ENCODE results near the gene BASP1.

Gene BASP1

GRCh38 chr5:17213938-17214337, 3.5 kb upstream of the BASP1 start:
- Histone ChIP-seq H3K79me2 (ENCODE audit: low read length) (peaks cover 8% of the 10 kb centered on the region), H3K27ac (ENCODE audit: low read length) (no peak overlapping the region)

GRCh38 chr5:17214893-17215292, 2.5 kb upstream of the BASP1 start:
- H3K36me3 ChIP-seq (replicated peaks; ENCODE audit: insufficient read depth, low read length): no peaks in the 10 kb centered on the region
- no peak overlapping the region for H2AFZ ChIP-seq (ENCODE audit: low read length)
- no peaks in the 10 kb centered on the region for H3K9me3 ChIP-seq (replicated peaks; ENCODE audit: insufficient read depth, low read length)
- H3K4me2 ChIP-seq (ENCODE audit: low read depth, low read length): no peak overlapping the region
- no peak for DNase-seq
- no peaks in the 10 kb centered on the region for H3K27me3 ChIP-seq (replicated peaks; ENCODE audit: insufficient read depth, low read length)
- H3K9ac ChIP-seq (ENCODE audit: low read length): no peak overlapping the region
- no peaks in the 10 kb centered on the region for H4K20me1 ChIP-seq (ENCODE audit: insufficient read depth, low read length)
- TF ChIP-seq EZH2phosphoT487 (IDR thresholded peaks at IDR 0.05; ENCODE audit: low read length): no peak
- TF ChIP-seq EZH2 (optimal IDR thresholded peaks at IDR 0.05; ENCODE audit: low read depth, low read length): no peak
- TF ChIP-seq, protein P1, sequence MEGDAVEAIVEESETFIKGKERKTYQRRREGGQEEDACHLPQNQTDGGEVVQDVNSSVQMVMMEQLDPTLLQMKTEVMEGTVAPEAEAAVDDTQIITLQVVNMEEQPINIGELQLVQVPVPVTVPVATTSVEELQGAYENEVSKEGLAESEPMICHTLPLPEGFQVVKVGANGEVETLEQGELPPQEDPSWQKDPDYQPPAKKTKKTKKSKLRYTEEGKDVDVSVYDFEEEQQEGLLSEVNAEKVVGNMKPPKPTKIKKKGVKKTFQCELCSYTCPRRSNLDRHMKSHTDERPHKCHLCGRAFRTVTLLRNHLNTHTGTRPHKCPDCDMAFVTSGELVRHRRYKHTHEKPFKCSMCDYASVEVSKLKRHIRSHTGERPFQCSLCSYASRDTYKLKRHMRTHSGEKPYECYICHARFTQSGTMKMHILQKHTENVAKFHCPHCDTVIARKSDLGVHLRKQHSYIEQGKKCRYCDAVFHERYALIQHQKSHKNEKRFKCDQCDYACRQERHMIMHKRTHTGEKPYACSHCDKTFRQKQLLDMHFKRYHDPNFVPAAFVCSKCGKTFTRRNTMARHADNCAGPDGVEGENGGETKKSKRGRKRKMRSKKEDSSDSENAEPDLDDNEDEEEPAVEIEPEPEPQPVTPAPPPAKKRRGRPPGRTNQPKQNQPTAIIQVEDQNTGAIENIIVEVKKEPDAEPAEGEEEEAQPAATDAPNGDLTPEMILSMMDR (IDR thresholded peaks at IDR 0.05; ENCODE audit: low read length): no peak
- H3F3A ChIP-seq (ENCODE audit: insufficient read depth, low read length): peaks cover 17% of the 10 kb centered on the region
- H3K79me2 ChIP-seq (ENCODE audit: low read length): peaks cover 18% of the 10 kb centered on the region
- H3K9me2 ChIP-seq (replicated peaks; ENCODE audit: insufficient read depth, low read length): no peaks in the 10 kb centered on the region
- 0 out of 2 replicates have a peak, but pooled peaks cover 5% of the 10 kb centered on the region for H3K4me1 ChIP-seq (ENCODE audit: low read length)
- no peak overlapping the region for H3K4me3 ChIP-seq (ENCODE audit: low read length)
- H3K27ac ChIP-seq (ENCODE audit: low read length): no peak overlapping the region

More at GRCh38 chr5:17213938-17214337, 3.5 kb upstream of the BASP1 start:
- Histone ChIP-seq H3K9ac (ENCODE audit: low read length) (no peak overlapping the region), H3K4me2 (ENCODE audit: low read depth, low read length) (no peak overlapping the region), H3K27me3 (replicated peaks; ENCODE audit: insufficient read depth, low read length) (no peaks in the 10 kb centered on the region), H3F3A (ENCODE audit: insufficient read depth, low read length) (peaks cover 17% of the 10 kb centered on the region), H3K36me3 (replicated peaks; ENCODE audit: insufficient read depth, low read length) (no peaks in the 10 kb centered on the region), H4K20me1 (ENCODE audit: insufficient read depth, low read length) (no peaks in the 10 kb centered on the region), H3K9me2 (replicated peaks; ENCODE audit: insufficient read depth, low read length) (no peaks in the 10 kb centered on the region), H3K4me1 (ENCODE audit: low read length) (no peaks in the 10 kb centered on the region), H3K9me3 (replicated peaks; ENCODE audit: insufficient read depth, low read length) (no peaks in the 10 kb centered on the region), H2AFZ (ENCODE audit: low read length) (no peak overlapping the region), H3K4me3 (ENCODE audit: low read length) (no peak overlapping the region)
- no peak for DNase-seq
- TF ChIP-seq EZH2phosphoT487 (IDR thresholded peaks at IDR 0.05; ENCODE audit: low read length) (no peak), EZH2 (optimal IDR thresholded peaks at IDR 0.05; ENCODE audit: low read depth, low read length) (no peak)
- TF ChIP-seq, protein P1 (IDR thresholded peaks at IDR 0.05; ENCODE audit: low read length): no peak

DNA sequence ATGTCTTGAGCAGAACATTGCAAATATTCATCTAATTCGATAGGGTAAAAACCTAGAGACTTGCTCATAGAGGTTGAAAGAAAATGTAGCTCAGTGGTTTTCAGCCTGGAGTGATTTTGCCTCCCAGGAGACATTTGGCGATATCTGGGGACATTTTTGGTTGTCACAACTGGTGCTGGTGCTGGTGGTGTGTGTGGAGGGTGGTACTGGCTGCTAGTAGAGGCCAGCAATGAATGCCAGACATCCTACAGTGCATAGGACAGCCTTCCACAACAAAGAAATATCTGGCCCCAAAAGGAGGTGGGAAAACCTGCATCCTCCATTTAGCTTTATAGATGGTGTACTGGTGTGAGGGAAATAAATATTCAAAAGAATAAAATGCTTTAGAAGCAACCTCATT, 2.1 kb upstream of the BASP1 start:
- Histone ChIP-seq H2AFZ (ENCODE audit: low read length) (no peak overlapping the region), H3K9ac (ENCODE audit: low read length) (no peak overlapping the region), H3K79me2 (ENCODE audit: low read length) (peaks cover 23% of the 10 kb centered on the region), H3K27ac (ENCODE audit: low read length) (no peak overlapping the region), H3K27me3 (replicated peaks; ENCODE audit: insufficient read depth, low read length) (no peaks in the 10 kb centered on the region), H3K4me3 (ENCODE audit: low read length) (no peak overlapping the region), H3K9me2 (replicated peaks; ENCODE audit: insufficient read depth, low read length) (no peaks in the 10 kb centered on the region), H3K4me1 (ENCODE audit: low read length) (0 out of 2 replicates have a peak, but pooled peaks cover 5% of the 10 kb centered on the region), H3K4me2 (ENCODE audit: low read depth, low read length) (no peak overlapping the region), H3K36me3 (replicated peaks; ENCODE audit: insufficient read depth, low read length) (no peaks in the 10 kb centered on the region), H3F3A (ENCODE audit: insufficient read depth, low read length) (peaks cover 17% of the 10 kb centered on the region), H4K20me1 (ENCODE audit: insufficient read depth, low read length) (no peaks in the 10 kb centered on the region), H3K9me3 (replicated peaks; ENCODE audit: insufficient read depth, low read length) (no peaks in the 10 kb centered on the region)
- TF ChIP-seq EZH2phosphoT487 (IDR thresholded peaks at IDR 0.05; ENCODE audit: low read length): no peak
- TF ChIP-seq EZH2 (optimal IDR thresholded peaks at IDR 0.05; ENCODE audit: low read depth, low read length): no peak
- TF ChIP-seq, protein P1 (IDR thresholded peaks at IDR 0.05; ENCODE audit: low read length): no peak
- no peak for DNase-seq
